Astrocyte (in vitro differentiated cells and primary cell): Measurements from ENCODE around the gene ACTN1. TPM values are rescaled to one million over a fixed set of nuclear protein-coding genes. Genes with fewer than 3 reads are reported as not detected.
A peak's percentile ranks its signal among the peaks of the same experiment; 100 is the strongest.

Source experiments
- DNase-seq: peaks from one replicate; pipeline ENCODE4 v3.0.0-alpha.2; 2010; ENCODE audit warnings: low read depth
- FAIRE-seq: peaks from 2 replicates; lab custom pipeline; 2011; peaks lifted over from hg19 to GRCh38; lab: Jason Lieb, UNC
- H2AFZ ChIP-seq: 2 replicates; pipeline ENCODE4 v1.6.0; 2012; ENCODE audit warnings: low read depth, low read length, inconsistent platforms
- H3K27ac ChIP-seq: 2 replicates; pipeline ENCODE4 v1.5.1; 2011; ENCODE audit warnings: low read depth, low read length, inconsistent platforms
- H3K27me3 ChIP-seq: 2 replicates; pipeline ENCODE4 v1.6.0; 2011; ENCODE audit warnings: low read length, inconsistent platforms; ENCODE audit not compliant: insufficient read depth
- H3K36me3 ChIP-seq: 2 replicates; pipeline ENCODE4 v1.5.1; 2011; ENCODE audit warnings: low read length, inconsistent platforms; ENCODE audit not compliant: insufficient read depth
- H3K4me1 ChIP-seq: 2 replicates; pipeline ENCODE4 v1.5.1; 2011; ENCODE audit warnings: low read length, inconsistent platforms; ENCODE audit not compliant: insufficient read depth
- H3K4me2 ChIP-seq: 2 replicates; pipeline ENCODE4 v1.6.0; 2012; ENCODE audit warnings: low read length, inconsistent platforms
- H3K4me3 ChIP-seq: 2 replicates; pipeline ENCODE4 v1.5.1; 2011; ENCODE audit warnings: low read depth, mild to moderate bottlenecking, low read length, inconsistent platforms; ENCODE audit not compliant: insufficient read depth
- H3K79me2 ChIP-seq: 2 replicates; pipeline ENCODE4 v1.6.0; 2012; ENCODE audit warnings: mild to moderate bottlenecking, low read length, inconsistent platforms; ENCODE audit not compliant: insufficient read depth
- H3K9ac ChIP-seq: 2 replicates; pipeline ENCODE4 v1.6.0; 2012; ENCODE audit warnings: mild to moderate bottlenecking, low read length, inconsistent platforms
- H3K9me3 ChIP-seq: 2 replicates; pipeline ENCODE4 v1.5.1; 2012; ENCODE audit warnings: low read depth, mild to moderate bottlenecking, low read length, inconsistent platforms; ENCODE audit not compliant: insufficient read depth
- H4K20me1 ChIP-seq: 2 replicates; pipeline ENCODE4 v1.6.0; 2012; ENCODE audit warnings: low read length, inconsistent platforms; ENCODE audit not compliant: insufficient read depth
- H3K27ac Mint-ChIP-seq: one replicate; pipeline ENCODE4 v1.8.0; 2021; ENCODE audit warnings: mild to moderate bottlenecking, mixed read lengths; ENCODE audit not compliant: unreplicated experiment
- H3K27me3 Mint-ChIP-seq: one replicate; pipeline ENCODE4 v1.8.0; 2021; ENCODE audit warnings: low read depth, mixed read lengths; ENCODE audit not compliant: unreplicated experiment
- H3K36me3 Mint-ChIP-seq: one replicate; pipeline ENCODE4 v1.8.0; 2021; ENCODE audit warnings: low read depth, mixed read lengths; ENCODE audit not compliant: unreplicated experiment
- H3K4me1 Mint-ChIP-seq: one replicate; pipeline ENCODE4 v1.8.0; 2021; ENCODE audit warnings: low read depth, mixed read lengths; ENCODE audit not compliant: unreplicated experiment
- H3K4me3 Mint-ChIP-seq: one replicate; pipeline ENCODE4 v1.8.0; 2021; ENCODE audit warnings: mild to moderate bottlenecking, moderate library complexity, mixed read lengths; ENCODE audit not compliant: unreplicated experiment
- H3K9me3 Mint-ChIP-seq: one replicate; pipeline ENCODE4 v1.8.0; 2021; ENCODE audit warnings: mild to moderate bottlenecking, mixed read lengths; ENCODE audit not compliant: unreplicated experiment
- EZH2 ChIP-seq: IDR thresholded peaks from 2 replicates; pipeline ENCODE4 v1.6.1; 2012; ENCODE audit warnings: mild to moderate bottlenecking, low read length, inconsistent platforms; ENCODE audit not compliant: insufficient read depth
- total RNA-seq: library from RNA; stranded (reverse); gene quantifications from 2 replicates; pipeline ENCODE4 v1.2.1, GENCODE V29; 2021
- TF ChIP-seq, protein P1 (sequence below): IDR thresholded peaks from 2 replicates; pipeline ENCODE4 v1.5.1; 2011; ENCODE audit warnings: low read depth, mild to moderate bottlenecking, inconsistent platforms, low read length, moderate library complexity; ENCODE audit not compliant: insufficient read depth

The ACTN1 gene
- total RNA-seq, 1 donor from 2014 or later: 1,163 TPM

DNA sequence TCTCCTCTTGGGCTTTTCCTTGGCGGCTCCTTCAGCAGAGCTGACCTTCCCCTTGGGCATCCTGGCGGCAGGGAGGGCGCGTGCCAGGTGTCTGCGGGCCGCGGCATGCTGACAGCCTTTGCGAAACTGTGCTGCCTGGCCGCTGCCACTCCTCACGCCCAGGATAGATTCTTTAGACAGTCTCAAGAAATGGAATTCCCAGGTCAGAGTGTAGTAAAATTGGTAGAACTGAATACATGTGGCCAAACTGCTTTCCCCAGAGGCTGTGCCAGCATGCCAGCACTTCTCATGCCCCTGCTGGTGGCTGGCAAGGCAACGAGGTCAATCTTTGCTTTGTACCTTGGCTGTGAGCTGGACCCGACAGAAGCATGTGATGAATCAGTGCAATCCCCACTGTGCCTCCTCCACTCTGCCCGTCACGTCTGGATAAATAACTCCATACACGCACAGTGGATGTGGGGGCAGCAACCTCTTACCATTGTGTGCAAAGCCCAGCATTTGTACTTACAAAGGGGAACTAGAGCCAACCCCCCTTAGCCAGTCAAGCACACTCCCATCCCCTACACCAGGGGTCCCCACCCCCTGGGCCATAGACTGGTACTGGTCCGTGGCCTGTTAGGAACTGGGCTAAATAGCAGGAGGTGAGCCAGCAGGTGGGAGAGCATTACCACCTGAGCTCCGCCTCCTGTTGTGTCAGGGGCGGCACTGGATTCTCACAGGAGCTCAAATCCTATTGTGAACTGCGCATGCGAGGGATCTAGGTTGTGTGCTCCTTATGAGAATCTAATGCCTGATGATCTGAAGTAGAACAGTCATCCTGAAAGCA lies 90.9 kb downstream of the ACTN1 start:
- no peaks in the 10 kb centered on the region for H3K9me3 Mint-ChIP-seq
- H3K79me2 ChIP-seq: peaks cover 87% of the 10 kb centered on the region
- H3K4me1 Mint-ChIP-seq: peaks cover 58% of the 10 kb centered on the region
- peaks cover 44% of the 10 kb centered on the region for H3K36me3 Mint-ChIP-seq
- H3K27me3 Mint-ChIP-seq: no peaks in the 10 kb centered on the region
- peak overlapping the region; percentile 0 for H3K4me2 ChIP-seq
- DNase-seq: peak; percentile 38
- H3K27ac Mint-ChIP-seq: peak overlapping the region; percentile 80
- H3K4me3 ChIP-seq: no peak overlapping the region
- H4K20me1 ChIP-seq: peaks cover 95% of the 10 kb centered on the region
- H2AFZ ChIP-seq: no peak overlapping the region
- H3K4me3 Mint-ChIP-seq: no peak overlapping the region
- FAIRE-seq: no peak
- H3K27me3 ChIP-seq: no peaks in the 10 kb centered on the region
- H3K36me3 ChIP-seq: peaks cover 85% of the 10 kb centered on the region
- TF ChIP-seq, protein P1, sequence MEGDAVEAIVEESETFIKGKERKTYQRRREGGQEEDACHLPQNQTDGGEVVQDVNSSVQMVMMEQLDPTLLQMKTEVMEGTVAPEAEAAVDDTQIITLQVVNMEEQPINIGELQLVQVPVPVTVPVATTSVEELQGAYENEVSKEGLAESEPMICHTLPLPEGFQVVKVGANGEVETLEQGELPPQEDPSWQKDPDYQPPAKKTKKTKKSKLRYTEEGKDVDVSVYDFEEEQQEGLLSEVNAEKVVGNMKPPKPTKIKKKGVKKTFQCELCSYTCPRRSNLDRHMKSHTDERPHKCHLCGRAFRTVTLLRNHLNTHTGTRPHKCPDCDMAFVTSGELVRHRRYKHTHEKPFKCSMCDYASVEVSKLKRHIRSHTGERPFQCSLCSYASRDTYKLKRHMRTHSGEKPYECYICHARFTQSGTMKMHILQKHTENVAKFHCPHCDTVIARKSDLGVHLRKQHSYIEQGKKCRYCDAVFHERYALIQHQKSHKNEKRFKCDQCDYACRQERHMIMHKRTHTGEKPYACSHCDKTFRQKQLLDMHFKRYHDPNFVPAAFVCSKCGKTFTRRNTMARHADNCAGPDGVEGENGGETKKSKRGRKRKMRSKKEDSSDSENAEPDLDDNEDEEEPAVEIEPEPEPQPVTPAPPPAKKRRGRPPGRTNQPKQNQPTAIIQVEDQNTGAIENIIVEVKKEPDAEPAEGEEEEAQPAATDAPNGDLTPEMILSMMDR: no peak
- no peak for TF ChIP-seq EZH2
- H3K9me3 ChIP-seq: no peaks in the 10 kb centered on the region
- peak overlapping the region; percentile 33 for H3K9ac ChIP-seq
- peak overlapping the region; percentile 44 for H3K27ac ChIP-seq
- peaks cover 52% of the 10 kb centered on the region for H3K4me1 ChIP-seq

DNA sequence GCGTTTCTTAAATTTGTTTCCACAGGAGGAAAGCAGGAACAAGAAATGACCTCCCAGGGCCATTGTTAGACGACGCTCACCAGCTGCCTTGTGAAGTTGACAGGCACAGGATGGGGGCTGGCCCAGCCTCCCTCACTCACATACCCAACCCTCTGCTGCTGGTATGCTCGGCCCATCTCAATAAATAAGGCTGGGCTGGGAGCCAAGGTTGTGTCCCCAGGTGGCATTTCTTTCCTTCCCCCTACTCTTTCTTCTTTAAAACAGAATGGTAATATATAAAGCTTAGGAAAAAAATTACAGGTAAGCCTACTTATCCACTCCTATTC lies 93.0 kb downstream of the ACTN1 start:
- Mint-ChIP-seq H3K27ac (peak overlapping the region; percentile 34), H3K4me1 (peaks cover 44% of the 10 kb centered on the region), H3K4me3 (no peak overlapping the region), H3K36me3 (peaks cover 46% of the 10 kb centered on the region), H3K27me3 (no peaks in the 10 kb centered on the region), H3K9me3 (peaks cover 2% of the 10 kb centered on the region)
- H3K36me3 ChIP-seq: peaks cover 85% of the 10 kb centered on the region
- peaks cover 96% of the 10 kb centered on the region for H4K20me1 ChIP-seq
- H3K9me3 ChIP-seq: no peaks in the 10 kb centered on the region
- no peak for FAIRE-seq
- no peaks in the 10 kb centered on the region for H3K27me3 ChIP-seq
- peaks cover 84% of the 10 kb centered on the region for H3K79me2 ChIP-seq
- DNase-seq: no peak
- H2AFZ ChIP-seq: no peak overlapping the region
- peaks cover 41% of the 10 kb centered on the region for H3K4me1 ChIP-seq
- H3K27ac ChIP-seq: peak overlapping the region; percentile 18
- H3K9ac ChIP-seq: no peak overlapping the region
- H3K4me2 ChIP-seq: no peak overlapping the region
- TF ChIP-seq EZH2: no peak
- TF ChIP-seq, protein P1: no peak
- no peak overlapping the region for H3K4me3 ChIP-seq
